Stimulated activated naive CD8-positive, alpha-beta T cell treated with anti-CD3 and anti-CD28 coated beads, Interleukin-15, amount 100 ng/mL, for 72 hours (primary cell): ENCODE results near the gene DNAJC5G.
A peak's percentile ranks its signal among the peaks of the same experiment; 100 is the strongest.
"Not testable (repeated sequence)": the region's sequence is repeated elsewhere in the genome, so short reads cannot be mapped to it uniquely, and the experiment has no call there.

Source experiments
- ATAC-seq: fragments of 150-1000 bp; cut with Tn5 transposase; 2 replicates; pipeline ENCODE4 v1.10.0; 2021; ENCODE audit warnings: mild to moderate bottlenecking, moderate library complexity
- DNase-seq, 2 donors: peaks; one replicate each; pipeline ENCODE4 v3.0.0; 2021 to 2022
- H3K27ac Mint-ChIP-seq, 2 donors: one replicate each; pipeline ENCODE4 v1.8.0; 2022; ENCODE audit warnings: mild to moderate bottlenecking in 2 of 2, mixed read lengths in 2 of 2, moderate library complexity in 2 of 2
- H3K27me3 Mint-ChIP-seq: one replicate; pipeline ENCODE4 v1.8.0; 2022; ENCODE audit warnings: mixed read lengths
- H3K4me1 Mint-ChIP-seq: one replicate; pipeline ENCODE4 v1.8.0; 2022; ENCODE audit warnings: mild to moderate bottlenecking, mixed read lengths
- H3K4me3 Mint-ChIP-seq, 2 donors: one replicate each; pipeline ENCODE4 v1.8.0; 2022; ENCODE audit warnings: mild to moderate bottlenecking in 2 of 2, mixed read lengths in 2 of 2, moderate library complexity in 1 of 2
- H3K9me3 Mint-ChIP-seq, 2 donors: one replicate each; pipeline ENCODE4 v1.8.0; 2022; ENCODE audit warnings: mixed read lengths in 2 of 2

The DNAJC5G gene

GRCh38 chr2:27264253-27264752 is 10.9 kb upstream of the DNAJC5G start:
- Mint-ChIP-seq H3K27me3 (peaks cover 28% of the 10 kb centered on the region), H3K9me3 (no peaks in the 10 kb centered on the region), H3K4me1 (peaks cover 26% of the 10 kb centered on the region), H3K27ac (peak overlapping the region in 1 of 2 donors; percentile 80), H3K4me3 (peak overlapping the region; percentile 90 to 95)
- DNase-seq (peak in 1 of 2 donors; percentile 39), ATAC-seq (peak; percentile 73)

GRCh38 chr2:27264753-27265535 is 10.3 kb upstream of the DNAJC5G start:
- ATAC-seq (peak; percentile 76), DNase-seq (peak; percentile 58 to 77)
- H3K4me3 Mint-ChIP-seq, result peak overlapping the region; percentile 90 to 95
- peaks cover 28% of the 10 kb centered on the region for H3K27me3 Mint-ChIP-seq
- no peaks in the 10 kb centered on the region for H3K9me3 Mint-ChIP-seq
- H3K27ac Mint-ChIP-seq, result peak overlapping the region in 1 of 2 donors; percentile 28
- H3K4me1 Mint-ChIP-seq, result peaks cover 26% of the 10 kb centered on the region

- H3K4me1 Mint-ChIP-seq, result peaks cover 26% of the 10 kb centered on the region
- no peak for ATAC-seq
- H3K9me3 Mint-ChIP-seq, result no peaks in the 10 kb centered on the region
- peaks cover 27% of the 10 kb centered on the region for H3K27me3 Mint-ChIP-seq
- H3K4me3 Mint-ChIP-seq, result peak overlapping the region; percentile 45 to 51
- no peak for DNase-seq
- H3K27ac Mint-ChIP-seq, result no peak overlapping the region
Measured at GRCh38 chr2:27265536-27265870, 9.7 kb upstream of the DNAJC5G start.

GRCh38 chr2:27268296-27268695 is 6.9 kb upstream of the DNAJC5G start:
- not testable (repeated sequence) for DNase-seq, H3K4me3 Mint-ChIP-seq, ATAC-seq, H3K9me3 Mint-ChIP-seq, H3K27ac Mint-ChIP-seq
- H3K27me3 Mint-ChIP-seq, result peaks cover 11% of the 10 kb centered on the region
- peaks cover 10% of the 10 kb centered on the region for H3K4me1 Mint-ChIP-seq

- no peak overlapping the region for H3K27ac Mint-ChIP-seq
- H3K27me3 Mint-ChIP-seq, result peaks cover 26% of the 10 kb centered on the region
- H3K4me1 Mint-ChIP-seq, result no peaks in the 10 kb centered on the region
- H3K9me3 Mint-ChIP-seq, result no peaks in the 10 kb centered on the region
- no peak overlapping the region for H3K4me3 Mint-ChIP-seq
- DNase-seq (no peak), ATAC-seq (no peak)
Measured at GRCh38 chr2:27270131-27270530, 5.1 kb upstream of the DNAJC5G start.

- Mint-ChIP-seq H3K4me1 (no peaks in the 10 kb centered on the region), H3K9me3 (no peaks in the 10 kb centered on the region), H3K27ac (no peak overlapping the region), H3K4me3 (no peak overlapping the region), H3K27me3 (peaks cover 26% of the 10 kb centered on the region)
- no peak for DNase-seq
- ATAC-seq, result no peak
Measured at GRCh38 chr2:27270670-27271069, 4.6 kb upstream of the DNAJC5G start.

GRCh38 chr2:27271631-27272340 is 3.4 kb upstream of the DNAJC5G start:
- H3K27me3 Mint-ChIP-seq, result peaks cover 26% of the 10 kb centered on the region
- no peak overlapping the region for H3K4me3 Mint-ChIP-seq
- no peak overlapping the region for H3K27ac Mint-ChIP-seq
- no peak for ATAC-seq
- no peaks in the 10 kb centered on the region for H3K9me3 Mint-ChIP-seq
- DNase-seq, result no peak
- H3K4me1 Mint-ChIP-seq, result no peaks in the 10 kb centered on the region

GRCh38 chr2:27272537-27273522 is 2.4 kb upstream of the DNAJC5G start:
- Mint-ChIP-seq H3K27ac (peak overlapping the region in 1 of 2 donors; percentile 18), H3K27me3 (peaks cover 33% of the 10 kb centered on the region)
- not testable (repeated sequence) for H3K4me1 Mint-ChIP-seq, DNase-seq, H3K4me3 Mint-ChIP-seq, ATAC-seq, H3K9me3 Mint-ChIP-seq

GRCh38 chr2:27278010-27278409 is 2.8 kb downstream of the DNAJC5G start:
- peaks cover 50% of the 10 kb centered on the region for H3K27me3 Mint-ChIP-seq

GRCh38 chr2:27280826-27281225 is 5.6 kb downstream of the DNAJC5G start:
- ATAC-seq, result no peak
- Mint-ChIP-seq H3K27me3 (peaks cover 37% of the 10 kb centered on the region), H3K4me3 (no peak overlapping the region), H3K27ac (no peak overlapping the region), H3K4me1 (no peaks in the 10 kb centered on the region), H3K9me3 (no peaks in the 10 kb centered on the region)
- DNase-seq, result no peak

More at GRCh38 chr2:27278010-27278409, 2.8 kb downstream of the DNAJC5G start:
- no peak for ATAC-seq
- Mint-ChIP-seq H3K9me3 (no peaks in the 10 kb centered on the region), H3K4me1 (no peaks in the 10 kb centered on the region), H3K27ac (no peak overlapping the region), H3K4me3 (no peak overlapping the region)
- DNase-seq, result no peak

GRCh38 chr2:27281442-27281841 is 6.2 kb downstream of the DNAJC5G start:
- peaks cover 37% of the 10 kb centered on the region for H3K27me3 Mint-ChIP-seq

GRCh38 chr2:27281855-27282559 is 6.8 kb downstream of the DNAJC5G start, which contains the start of gene TRIM54:
Gene TRIM54 (plus strand): TSS chr2:27282429. CDS start chr2:27282732, 303 bp downstream.
- DNase-seq (no peak), ATAC-seq (no peak)
- no peaks in the 10 kb centered on the region for H3K4me1 Mint-ChIP-seq
- H3K9me3 Mint-ChIP-seq, result no peaks in the 10 kb centered on the region
- H3K4me3 Mint-ChIP-seq, result no peak within 1 kb of the TSS
- peak within 1 kb of the TSS in 1 of 2 donors; percentile 88 for H3K27ac Mint-ChIP-seq
- H3K27me3 Mint-ChIP-seq, result peaks cover 37% of the 10 kb centered on the region

More at GRCh38 chr2:27281442-27281841, 6.2 kb downstream of the DNAJC5G start:
- DNase-seq, result no peak
- Mint-ChIP-seq H3K4me3 (no peak overlapping the region), H3K9me3 (no peaks in the 10 kb centered on the region), H3K4me1 (no peaks in the 10 kb centered on the region), H3K27ac (no peak overlapping the region)
- no peak for ATAC-seq

GRCh38 chr2:27282892-27283291 is 7.7 kb downstream of the DNAJC5G start:
- no peak for ATAC-seq
- no peak for DNase-seq
- no peak overlapping the region for H3K4me3 Mint-ChIP-seq
- peaks cover 38% of the 10 kb centered on the region for H3K27me3 Mint-ChIP-seq
- H3K9me3 Mint-ChIP-seq, result no peaks in the 10 kb centered on the region
- no peaks in the 10 kb centered on the region for H3K4me1 Mint-ChIP-seq
- H3K27ac Mint-ChIP-seq, result no peak overlapping the region

- Mint-ChIP-seq H3K9me3 (no peaks in the 10 kb centered on the region), H3K27ac (no peak overlapping the region), H3K27me3 (peaks cover 32% of the 10 kb centered on the region), H3K4me1 (no peaks in the 10 kb centered on the region), H3K4me3 (no peak overlapping the region)
- DNase-seq, result no peak
- ATAC-seq, result no peak
Measured at GRCh38 chr2:27284996-27285395, 9.8 kb downstream of the DNAJC5G start.
